GM12878 (cell line): ENCODE measurements around the gene CELF2. TPM values are rescaled to one million over a fixed set of nuclear protein-coding genes. Genes with fewer than 3 reads are reported as not detected.

Source experiments
- ATF7 ChIP-seq: fragments of 450-650 bp; IDR thresholded peaks from 2 replicates; pipeline ENCODE4 v1.6.1; 2016; ENCODE audit warnings: low read depth, mild to moderate bottlenecking
- BHLHE40 ChIP-seq, 2 experiments: fragments of 450-650 bp in 1 of 2; IDR thresholded peaks; 2 replicates each; pipeline ENCODE4 v1.6.1; 2011 to 2017; ENCODE audit warnings: low read depth in 2 of 2, borderline replicate concordance in 1 of 2, improper control_type of control experiment in 1 of 2, low read length in 1 of 2, mild to moderate bottlenecking in 1 of 2
- BRCA1 ChIP-seq: IDR thresholded peaks from 2 replicates; pipeline ENCODE4 v1.6.1; 2011; ENCODE audit warnings: low read depth, low read length, improper control_type of control experiment
- EP300 ChIP-seq, 2 experiments: fragments of 150-350 bp in 1 of 2; IDR thresholded peaks; 2 replicates each; pipeline ENCODE4 v1.6.1; 2011 to 2012; ENCODE audit warnings: low read depth in 2 of 2, low read length in 2 of 2, borderline replicate concordance in 1 of 2, improper control_type of control experiment in 1 of 2, inconsistent platforms in 1 of 2; ENCODE audit not compliant: control insufficient read depth in 1 of 2
- ESRRA ChIP-seq: IDR thresholded peaks from 2 replicates; pipeline ENCODE4 v1.6.1; 2012; ENCODE audit warnings: mild to moderate bottlenecking, low read length, improper control_type of control experiment
- EZH2 ChIP-seq: IDR thresholded peaks from 2 replicates; pipeline ENCODE4 v1.6.1; 2012; ENCODE audit warnings: low read depth, mild to moderate bottlenecking, control low read depth, inconsistent platforms, low read length, borderline replicate concordance; ENCODE audit not compliant: control insufficient read depth
- FOS ChIP-seq: IDR thresholded peaks from 3 replicates; pipeline ENCODE4 v1.6.1; 2011; ENCODE audit warnings: borderline replicate concordance; ENCODE audit not compliant: insufficient read length; ENCODE audit errors: extremely low read depth
- HDAC6 ChIP-seq: fragments of 200-600 bp; sonication (generic); IDR thresholded peaks from one replicate; pipeline ENCODE4 v1.8.0; 2017; ENCODE audit warnings: antibody characterized with exemption; ENCODE audit not compliant: unreplicated experiment
- MYB ChIP-seq: fragments of 150-350 bp; IDR thresholded peaks from 2 replicates; pipeline ENCODE4 v1.6.1; 2014; ENCODE audit warnings: mild to moderate bottlenecking, low read depth, low read length, borderline replicate concordance
- NFYB ChIP-seq: IDR thresholded peaks from 2 replicates; pipeline ENCODE4 v1.6.1; 2011; ENCODE audit warnings: low read depth, mild to moderate bottlenecking, low read length, improper control_type of control experiment, moderate library complexity; ENCODE audit not compliant: insufficient read depth
- POU2F2 ChIP-seq: IDR thresholded peaks from 3 replicates; pipeline ENCODE4 v1.6.1; 2011; ENCODE audit warnings: low read depth, mild to moderate bottlenecking, low read length, borderline replicate concordance
- RAD51 ChIP-seq: fragments of 450-650 bp; IDR thresholded peaks from 2 replicates; pipeline ENCODE4 v1.6.1; 2016; ENCODE audit warnings: moderate library complexity, mild to moderate bottlenecking, inconsistent platforms
- ZNF207 ChIP-seq: fragments of 450-650 bp; IDR thresholded peaks from 2 replicates; pipeline ENCODE4 v1.6.1; 2014; ENCODE audit warnings: antibody characterized with exemption, mild to moderate bottlenecking, borderline replicate concordance
- polyA plus RNA-seq, 11 experiments: library from polyadenylated mRNA; depleted of rRNA in 4 of 11; unstranded in 6 of 11; stranded (reverse) in 5 of 11; fragments of >200 nt; fragmentation: Nextera tagmentation in 4 of 11; fragmentation: Illumina TruSeq in 1 of 11; extraction: Ambion mirVana in 4 of 11; extraction: Trizol in 1 of 11; gene quantifications; 1 replicate in 1 of 11; 2 replicates in 10 of 11; pipeline versions ENCODE4 v1.2.1 to v1.2.3, GENCODE V29; 2011 to 2016; ENCODE audit warnings: inconsistent platforms in 2 of 11, missing spikeins in 2 of 11, low read depth in 1 of 11
- total RNA-seq, 4 experiments: library from RNA; depleted of rRNA in 3 of 4; stranded (reverse); fragments of >200 nt in 3 of 4; fragmentation: Illumina TruSeq in 1 of 4; extraction: Trizol in 1 of 4; gene quantifications; 2 replicates each; pipeline versions ENCODE4 v1.2.1 to v1.2.3, GENCODE V29; 2013 to 2021
- TF ChIP-seq, protein P1 (sequence below): IDR thresholded peaks from 2 replicates; pipeline ENCODE4 v1.6.1; 2011; ENCODE audit warnings: borderline replicate concordance, low read depth, mild to moderate bottlenecking, moderate library complexity, low read length; ENCODE audit not compliant: insufficient read depth, poor library complexity, severe bottlenecking
- TF ChIP-seq, protein P2 (sequence below): fragments of 450-650 bp; IDR thresholded peaks from 2 replicates; pipeline ENCODE4 v1.6.1; 2017; ENCODE audit warnings: mild to moderate bottlenecking, moderate library complexity
- TF ChIP-seq, protein P3 (sequence below): fragments of 450-650 bp; IDR thresholded peaks from 2 replicates; pipeline ENCODE4 v1.6.1; 2016; ENCODE audit warnings: mild to moderate bottlenecking
- TF ChIP-seq, protein P4 (sequence below): IDR thresholded peaks from 2 replicates; pipeline ENCODE4 v1.6.1; 2012; ENCODE audit warnings: improper control_type of control experiment, low read depth, low read length; ENCODE audit not compliant: insufficient replicate concordance

The CELF2 gene
- total and polyA plus RNA-seq, 10 of the 15 experiments (the other 5 are each of a cell fraction or from before 2014, with no cell fraction given) = 20.8 to 129 (median 86.3) TPM

DNA sequence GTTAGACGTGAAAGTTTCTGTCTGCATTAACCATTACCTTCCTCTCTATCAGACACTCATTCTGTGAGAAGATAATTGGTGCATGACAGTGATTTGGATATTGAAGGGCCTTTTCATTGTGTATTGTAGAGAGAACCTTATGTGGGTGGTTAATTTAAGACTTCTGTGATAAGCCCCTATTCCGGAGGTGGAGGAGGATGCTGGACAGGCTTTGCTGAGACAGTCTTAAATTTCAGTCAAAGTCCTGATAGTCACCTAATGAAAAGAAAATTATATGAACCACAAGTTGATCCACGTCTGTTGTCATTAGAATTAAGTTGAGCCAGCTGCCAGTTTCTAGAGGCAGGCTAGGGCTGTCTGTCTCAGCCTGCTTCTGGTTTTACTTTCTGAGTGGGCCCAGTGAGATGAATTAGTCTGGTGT, 62.9 kb downstream of the CELF2 start (continued):
- TF ChIP-seq, protein P1, sequence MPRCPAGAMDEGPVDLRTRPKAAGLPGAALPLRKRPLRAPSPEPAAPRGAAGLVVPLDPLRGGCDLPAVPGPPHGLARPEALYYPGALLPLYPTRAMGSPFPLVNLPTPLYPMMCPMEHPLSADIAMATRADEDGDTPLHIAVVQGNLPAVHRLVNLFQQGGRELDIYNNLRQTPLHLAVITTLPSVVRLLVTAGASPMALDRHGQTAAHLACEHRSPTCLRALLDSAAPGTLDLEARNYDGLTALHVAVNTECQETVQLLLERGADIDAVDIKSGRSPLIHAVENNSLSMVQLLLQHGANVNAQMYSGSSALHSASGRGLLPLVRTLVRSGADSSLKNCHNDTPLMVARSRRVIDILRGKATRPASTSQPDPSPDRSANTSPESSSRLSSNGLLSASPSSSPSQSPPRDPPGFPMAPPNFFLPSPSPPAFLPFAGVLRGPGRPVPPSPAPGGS = no peak
- TF ChIP-seq EZH2 (no peak), HDAC6 (no peak), FOS (no peak), ATF7 (no peak), EP300 (IDR thresholded peaks at IDR 0.05; ENCODE audit: borderline replicate concordance in 1 of 2, control insufficient read depth in 1 of 2, low read depth in 2 of 2, low read length in 2 of 2) (no peak), ZNF207 (no peak), NFYB (no peak), POU2F2 (no peak), BRCA1 (no peak), ESRRA (no peak), RAD51 (no peak), MYB (no peak), BHLHE40 (IDR thresholded peaks at IDR 0.05; ENCODE audit: borderline replicate concordance in 1 of 2, low read depth in 2 of 2, low read length in 1 of 2) (no peak)
- TF ChIP-seq, protein P2, sequence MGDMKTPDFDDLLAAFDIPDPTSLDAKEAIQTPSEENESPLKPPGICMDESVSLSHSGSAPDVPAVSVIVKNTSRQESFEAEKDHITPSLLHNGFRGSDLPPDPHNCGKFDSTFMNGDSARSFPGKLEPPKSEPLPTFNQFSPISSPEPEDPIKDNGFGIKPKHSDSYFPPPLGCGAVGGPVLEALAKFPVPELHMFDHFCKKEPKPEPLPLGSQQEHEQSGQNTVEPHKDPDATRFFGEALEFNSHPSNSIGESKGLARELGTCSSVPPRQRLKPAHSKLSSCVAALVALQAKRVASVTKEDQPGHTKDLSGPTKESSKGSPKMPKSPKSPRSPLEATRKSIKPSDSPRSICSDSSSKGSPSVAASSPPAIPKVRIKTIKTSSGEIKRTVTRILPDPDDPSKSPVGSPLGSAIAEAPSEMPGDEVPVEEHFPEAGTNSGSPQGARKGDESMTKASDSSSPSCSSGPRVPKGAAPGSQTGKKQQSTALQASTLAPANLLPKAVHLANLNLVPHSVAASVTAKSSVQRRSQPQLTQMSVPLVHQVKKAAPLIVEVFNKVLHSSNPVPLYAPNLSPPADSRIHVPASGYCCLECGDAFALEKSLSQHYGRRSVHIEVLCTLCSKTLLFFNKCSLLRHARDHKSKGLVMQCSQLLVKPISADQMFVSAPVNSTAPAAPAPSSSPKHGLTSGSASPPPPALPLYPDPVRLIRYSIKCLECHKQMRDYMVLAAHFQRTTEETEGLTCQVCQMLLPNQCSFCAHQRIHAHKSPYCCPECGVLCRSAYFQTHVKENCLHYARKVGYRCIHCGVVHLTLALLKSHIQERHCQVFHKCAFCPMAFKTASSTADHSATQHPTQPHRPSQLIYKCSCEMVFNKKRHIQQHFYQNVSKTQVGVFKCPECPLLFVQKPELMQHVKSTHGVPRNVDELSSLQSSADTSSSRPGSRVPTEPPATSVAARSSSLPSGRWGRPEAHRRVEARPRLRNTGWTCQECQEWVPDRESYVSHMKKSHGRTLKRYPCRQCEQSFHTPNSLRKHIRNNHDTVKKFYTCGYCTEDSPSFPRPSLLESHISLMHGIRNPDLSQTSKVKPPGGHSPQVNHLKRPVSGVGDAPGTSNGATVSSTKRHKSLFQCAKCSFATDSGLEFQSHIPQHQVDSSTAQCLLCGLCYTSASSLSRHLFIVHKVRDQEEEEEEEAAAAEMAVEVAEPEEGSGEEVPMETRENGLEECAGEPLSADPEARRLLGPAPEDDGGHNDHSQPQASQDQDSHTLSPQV = no peak
- TF ChIP-seq, protein P3, sequence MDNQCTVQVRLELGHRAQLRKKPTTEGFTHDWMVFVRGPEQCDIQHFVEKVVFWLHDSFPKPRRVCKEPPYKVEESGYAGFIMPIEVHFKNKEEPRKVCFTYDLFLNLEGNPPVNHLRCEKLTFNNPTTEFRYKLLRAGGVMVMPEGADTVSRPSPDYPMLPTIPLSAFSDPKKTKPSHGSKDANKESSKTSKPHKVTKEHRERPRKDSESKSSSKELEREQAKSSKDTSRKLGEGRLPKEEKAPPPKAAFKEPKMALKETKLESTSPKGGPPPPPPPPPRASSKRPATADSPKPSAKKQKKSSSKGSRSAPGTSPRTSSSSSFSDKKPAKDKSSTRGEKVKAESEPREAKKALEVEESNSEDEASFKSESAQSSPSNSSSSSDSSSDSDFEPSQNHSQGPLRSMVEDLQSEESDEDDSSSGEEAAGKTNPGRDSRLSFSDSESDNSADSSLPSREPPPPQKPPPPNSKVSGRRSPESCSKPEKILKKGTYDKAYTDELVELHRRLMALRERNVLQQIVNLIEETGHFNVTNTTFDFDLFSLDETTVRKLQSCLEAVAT = no peak
- TF ChIP-seq, protein P4, sequence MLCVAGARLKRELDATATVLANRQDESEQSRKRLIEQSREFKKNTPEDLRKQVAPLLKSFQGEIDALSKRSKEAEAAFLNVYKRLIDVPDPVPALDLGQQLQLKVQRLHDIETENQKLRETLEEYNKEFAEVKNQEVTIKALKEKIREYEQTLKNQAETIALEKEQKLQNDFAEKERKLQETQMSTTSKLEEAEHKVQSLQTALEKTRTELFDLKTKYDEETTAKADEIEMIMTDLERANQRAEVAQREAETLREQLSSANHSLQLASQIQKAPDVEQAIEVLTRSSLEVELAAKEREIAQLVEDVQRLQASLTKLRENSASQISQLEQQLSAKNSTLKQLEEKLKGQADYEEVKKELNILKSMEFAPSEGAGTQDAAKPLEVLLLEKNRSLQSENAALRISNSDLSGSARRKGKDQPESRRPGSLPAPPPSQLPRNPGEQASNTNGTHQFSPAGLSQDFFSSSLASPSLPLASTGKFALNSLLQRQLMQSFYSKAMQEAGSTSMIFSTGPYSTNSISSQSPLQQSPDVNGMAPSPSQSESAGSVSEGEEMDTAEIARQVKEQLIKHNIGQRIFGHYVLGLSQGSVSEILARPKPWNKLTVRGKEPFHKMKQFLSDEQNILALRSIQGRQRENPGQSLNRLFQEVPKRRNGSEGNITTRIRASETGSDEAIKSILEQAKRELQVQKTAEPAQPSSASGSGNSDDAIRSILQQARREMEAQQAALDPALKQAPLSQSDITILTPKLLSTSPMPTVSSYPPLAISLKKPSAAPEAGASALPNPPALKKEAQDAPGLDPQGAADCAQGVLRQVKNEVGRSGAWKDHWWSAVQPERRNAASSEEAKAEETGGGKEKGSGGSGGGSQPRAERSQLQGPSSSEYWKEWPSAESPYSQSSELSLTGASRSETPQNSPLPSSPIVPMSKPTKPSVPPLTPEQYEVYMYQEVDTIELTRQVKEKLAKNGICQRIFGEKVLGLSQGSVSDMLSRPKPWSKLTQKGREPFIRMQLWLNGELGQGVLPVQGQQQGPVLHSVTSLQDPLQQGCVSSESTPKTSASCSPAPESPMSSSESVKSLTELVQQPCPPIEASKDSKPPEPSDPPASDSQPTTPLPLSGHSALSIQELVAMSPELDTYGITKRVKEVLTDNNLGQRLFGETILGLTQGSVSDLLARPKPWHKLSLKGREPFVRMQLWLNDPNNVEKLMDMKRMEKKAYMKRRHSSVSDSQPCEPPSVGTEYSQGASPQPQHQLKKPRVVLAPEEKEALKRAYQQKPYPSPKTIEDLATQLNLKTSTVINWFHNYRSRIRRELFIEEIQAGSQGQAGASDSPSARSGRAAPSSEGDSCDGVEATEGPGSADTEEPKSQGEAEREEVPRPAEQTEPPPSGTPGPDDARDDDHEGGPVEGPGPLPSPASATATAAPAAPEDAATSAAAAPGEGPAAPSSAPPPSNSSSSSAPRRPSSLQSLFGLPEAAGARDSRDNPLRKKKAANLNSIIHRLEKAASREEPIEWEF = no peak
